Chondrocyte (in vitro differentiated cells): ENCODE measurements around the gene ABCA1. TPM values are rescaled to one million over a fixed set of nuclear protein-coding genes. Genes with fewer than 3 reads are reported as not detected.
"Not testable (repeated sequence)": the region's sequence is repeated elsewhere in the genome, so short reads cannot be mapped to it uniquely, and the experiment has no call there.

Experiments
- DNase-seq: peaks from one replicate; pipeline ENCODE4 v3.0.0; 2021; ENCODE audit warnings: mixed read lengths, low spot score
- H3K27ac Mint-ChIP-seq: one replicate; pipeline ENCODE4 v1.8.0; 2021; ENCODE audit warnings: mild to moderate bottlenecking, moderate library complexity, mixed read lengths; ENCODE audit not compliant: unreplicated experiment
- H3K27me3 Mint-ChIP-seq: 2 replicates; pipeline ENCODE4 v1.8.0; 2021; ENCODE audit warnings: low read depth, mixed read lengths
- H3K36me3 Mint-ChIP-seq: 2 replicates; pipeline ENCODE4 v1.8.0; 2021; ENCODE audit warnings: low read depth, mixed read lengths
- H3K4me1 Mint-ChIP-seq: 2 replicates; pipeline ENCODE4 v1.8.0; 2021; ENCODE audit warnings: low read depth, mild to moderate bottlenecking, mixed read lengths
- H3K4me3 Mint-ChIP-seq: one replicate; pipeline ENCODE4 v1.8.0; 2021; ENCODE audit warnings: mild to moderate bottlenecking, moderate library complexity, mixed read lengths; ENCODE audit not compliant: unreplicated experiment
- H3K9me3 Mint-ChIP-seq: 2 replicates; pipeline ENCODE4 v1.8.0; 2021; ENCODE audit warnings: low read depth, mixed read lengths
- total RNA-seq: library from RNA; stranded (reverse); gene quantifications from 3 replicates; pipeline ENCODE4 v1.2.1, GENCODE V29; 2021
- TF ChIP-seq, protein P1 (sequence below): fragments of 200-600 bp; sonication (generic); IDR thresholded peaks from 2 replicates; pipeline ENCODE4 v1.5.0; 2021; ENCODE audit warnings: antibody characterized with exemption, mild to moderate bottlenecking, moderate library complexity

ABCA1 gene
- total RNA-seq, 1 donor from 2014 or later: 22.4 TPM

DNA sequence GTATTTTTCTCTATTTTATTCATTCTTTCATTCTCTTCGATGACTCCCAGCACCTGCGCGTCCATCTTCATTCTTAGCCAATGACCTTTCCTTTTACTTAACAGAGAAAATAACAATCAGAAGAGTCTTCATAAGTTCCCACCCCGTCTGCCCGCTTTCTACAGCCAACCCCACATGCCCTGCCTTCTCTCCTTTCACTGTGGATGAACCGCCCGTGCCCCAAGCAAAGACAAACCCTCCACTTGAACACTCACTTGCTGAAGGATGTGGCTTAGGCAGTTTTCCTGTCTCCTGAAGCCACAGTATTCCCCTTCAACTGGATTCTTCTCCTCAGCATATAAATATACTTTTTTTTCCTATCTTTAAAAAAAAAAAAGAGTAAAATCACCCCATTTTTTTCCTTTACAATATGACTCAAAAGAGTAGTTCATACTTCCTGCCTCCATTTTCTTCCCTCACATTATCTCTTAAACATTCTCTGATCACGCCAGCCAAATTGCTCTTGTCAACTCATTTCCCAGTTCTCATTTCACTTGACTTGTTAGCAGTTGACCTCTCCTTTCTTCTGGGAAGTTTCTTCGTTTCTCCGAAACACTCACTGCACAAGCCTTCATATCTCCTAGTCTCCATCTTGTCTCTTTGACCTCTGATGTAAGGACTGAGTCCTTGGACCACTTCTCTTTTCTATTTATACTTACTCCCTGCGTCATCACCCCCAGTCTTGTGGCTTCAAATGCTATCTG is 153.0 kb downstream of the ABCA1 start:
- Mint-ChIP-seq H3K36me3 (peaks cover 2% of the 10 kb centered on the region), H3K4me3 (no peak overlapping the region), H3K27me3 (no peaks in the 10 kb centered on the region), H3K27ac (no peak overlapping the region), H3K9me3 (no peaks in the 10 kb centered on the region), H3K4me1 (peaks cover 12% of the 10 kb centered on the region)
- TF ChIP-seq, protein P1, sequence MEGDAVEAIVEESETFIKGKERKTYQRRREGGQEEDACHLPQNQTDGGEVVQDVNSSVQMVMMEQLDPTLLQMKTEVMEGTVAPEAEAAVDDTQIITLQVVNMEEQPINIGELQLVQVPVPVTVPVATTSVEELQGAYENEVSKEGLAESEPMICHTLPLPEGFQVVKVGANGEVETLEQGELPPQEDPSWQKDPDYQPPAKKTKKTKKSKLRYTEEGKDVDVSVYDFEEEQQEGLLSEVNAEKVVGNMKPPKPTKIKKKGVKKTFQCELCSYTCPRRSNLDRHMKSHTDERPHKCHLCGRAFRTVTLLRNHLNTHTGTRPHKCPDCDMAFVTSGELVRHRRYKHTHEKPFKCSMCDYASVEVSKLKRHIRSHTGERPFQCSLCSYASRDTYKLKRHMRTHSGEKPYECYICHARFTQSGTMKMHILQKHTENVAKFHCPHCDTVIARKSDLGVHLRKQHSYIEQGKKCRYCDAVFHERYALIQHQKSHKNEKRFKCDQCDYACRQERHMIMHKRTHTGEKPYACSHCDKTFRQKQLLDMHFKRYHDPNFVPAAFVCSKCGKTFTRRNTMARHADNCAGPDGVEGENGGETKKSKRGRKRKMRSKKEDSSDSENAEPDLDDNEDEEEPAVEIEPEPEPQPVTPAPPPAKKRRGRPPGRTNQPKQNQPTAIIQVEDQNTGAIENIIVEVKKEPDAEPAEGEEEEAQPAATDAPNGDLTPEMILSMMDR: no peak
- no peak for DNase-seq

DNA sequence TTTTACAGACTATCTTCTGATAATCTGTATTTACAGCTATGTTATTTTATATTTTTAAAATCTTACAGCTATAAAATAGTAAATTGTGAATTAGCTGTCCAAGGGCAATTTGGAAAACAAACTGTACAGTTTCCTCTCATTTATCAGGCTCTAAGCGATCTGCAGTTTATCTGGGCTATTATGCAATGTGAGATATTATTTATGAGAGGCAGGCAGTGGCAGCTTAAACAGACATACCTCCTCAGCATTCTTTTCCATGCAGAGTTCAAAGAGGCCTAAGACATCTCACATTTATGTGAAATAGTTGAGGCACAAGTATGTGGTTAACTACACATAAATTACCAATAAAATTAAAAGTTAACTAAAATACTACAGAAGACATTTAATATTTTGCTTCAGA is 153.8 kb downstream of the ABCA1 start:
- H3K27me3 Mint-ChIP-seq: no peaks in the 10 kb centered on the region
- DNase-seq: no peak
- H3K9me3 Mint-ChIP-seq: no peaks in the 10 kb centered on the region
- no peak overlapping the region for H3K4me3 Mint-ChIP-seq
- H3K36me3 Mint-ChIP-seq: peaks cover 2% of the 10 kb centered on the region
- H3K27ac Mint-ChIP-seq: no peak overlapping the region
- TF ChIP-seq, protein P1: no peak
- peaks cover 16% of the 10 kb centered on the region for H3K4me1 Mint-ChIP-seq

DNA sequence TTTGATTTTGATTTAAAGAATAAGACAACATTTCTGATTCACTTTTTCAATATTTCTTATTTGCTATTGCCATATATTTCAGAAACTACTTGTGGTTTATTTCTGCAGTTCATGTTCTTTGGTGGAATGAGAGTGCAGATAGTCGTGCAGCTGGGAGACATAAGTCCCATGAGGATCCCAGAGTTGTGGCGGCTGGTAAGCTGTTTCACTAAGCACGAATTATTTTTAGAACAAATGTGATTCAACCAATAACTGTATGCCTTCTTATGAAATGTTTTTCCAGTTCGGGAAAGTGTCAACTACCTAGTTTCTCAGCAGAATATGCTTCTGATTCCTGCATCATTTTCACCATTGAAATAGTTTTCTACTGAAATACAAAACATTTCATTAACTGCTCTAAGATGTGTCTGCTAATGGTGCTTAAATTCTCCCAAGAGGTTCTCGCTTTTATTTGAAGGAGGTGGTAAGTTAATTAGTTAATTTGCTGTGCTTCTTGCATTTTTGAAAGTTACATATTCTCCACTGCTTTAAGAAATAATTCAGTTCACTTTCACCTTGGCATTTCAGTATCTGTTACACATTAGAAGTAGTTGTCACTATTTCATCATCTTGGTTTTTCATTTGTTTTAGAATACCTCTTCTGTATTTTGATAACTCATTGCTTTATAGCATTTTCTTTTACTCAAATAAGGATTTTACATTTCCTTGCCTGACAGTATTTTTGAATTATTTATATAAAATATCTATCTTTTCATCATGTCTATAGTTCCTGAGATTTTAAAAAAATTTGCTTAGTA is 155.0 kb downstream of the ABCA1 start:
- Mint-ChIP-seq H3K27me3 (no peaks in the 10 kb centered on the region), H3K36me3 (no peaks in the 10 kb centered on the region), H3K9me3 (no peaks in the 10 kb centered on the region), H3K4me3 (peak overlapping the region; percentile 48), H3K27ac (peak overlapping the region; percentile 92), H3K4me1 (peaks cover 16% of the 10 kb centered on the region)
- no peak for DNase-seq
- TF ChIP-seq, protein P1: no peak

DNA sequence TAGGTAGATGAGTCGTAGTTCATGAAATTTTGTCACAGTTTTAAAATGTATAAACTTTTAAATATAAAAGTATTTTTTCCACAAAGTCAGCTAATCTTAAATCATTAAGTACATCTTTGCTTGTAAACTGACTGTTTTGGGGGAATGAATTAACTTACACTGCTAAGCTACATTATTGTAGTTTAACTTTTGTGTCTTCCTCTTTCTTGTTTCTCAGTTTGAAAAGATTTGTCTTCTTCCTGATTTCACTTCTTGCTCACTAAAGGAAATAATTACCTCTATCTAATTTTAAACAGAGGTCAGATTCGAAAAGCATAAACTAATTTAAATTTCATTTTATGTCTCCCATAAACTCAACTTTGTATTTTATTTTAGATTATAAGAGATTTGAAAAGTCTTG is 158.3 kb downstream of the ABCA1 start:
- no peak for DNase-seq
- TF ChIP-seq, protein P1: no peak
- no peaks in the 10 kb centered on the region for H3K9me3 Mint-ChIP-seq
- peaks cover 16% of the 10 kb centered on the region for H3K4me1 Mint-ChIP-seq
- no peak overlapping the region for H3K4me3 Mint-ChIP-seq
- H3K27ac Mint-ChIP-seq: no peak overlapping the region
- no peaks in the 10 kb centered on the region for H3K27me3 Mint-ChIP-seq
- H3K36me3 Mint-ChIP-seq: no peaks in the 10 kb centered on the region

DNA sequence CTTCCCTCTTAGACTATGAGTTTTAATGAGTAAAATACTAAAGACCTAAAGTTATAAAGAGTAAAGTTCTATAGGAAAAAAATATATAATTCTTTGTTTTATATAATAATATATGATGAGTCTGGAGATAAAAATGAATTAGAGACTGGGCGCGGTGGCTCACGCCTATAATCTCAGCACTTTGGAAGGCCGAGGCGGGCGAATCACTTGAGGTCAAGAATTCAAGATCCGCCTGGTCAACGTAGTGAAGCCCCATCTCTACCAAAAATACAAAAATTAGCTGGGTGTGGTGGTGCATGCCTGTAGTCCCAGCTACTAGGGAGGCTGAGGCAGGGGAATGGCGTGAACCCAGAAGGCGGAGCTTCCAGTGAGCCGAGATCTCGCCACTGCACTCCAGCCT is 158.9 kb downstream of the ABCA1 start:
- not testable (repeated sequence) for DNase-seq, H3K36me3 Mint-ChIP-seq, H3K27me3 Mint-ChIP-seq, H3K27ac Mint-ChIP-seq, H3K9me3 Mint-ChIP-seq, H3K4me3 Mint-ChIP-seq
- peaks cover 16% of the 10 kb centered on the region for H3K4me1 Mint-ChIP-seq
